HG03558 (cell line): Measurements from ENCODE around the gene TRUB2.
A peak's percentile ranks its signal among the peaks of the same experiment; 100 is the strongest.

Source experiments
- ATAC-seq: cut with Tn5 transposase; IDR thresholded peaks from one replicate; pipeline ENCODE4 v1.9.1; 2021; ENCODE audit warnings: moderate number of reproducible peaks; ENCODE audit not compliant: unreplicated experiment; ENCODE audit errors: extremely low read depth

Gene TRUB2

GRCh38 chr9:128322404-128323211 lies at the start of gene TRUB2, which contains the start of gene COQ4:
TRUB2 (minus strand) TSS chr9:128322447; CDS start chr9:128322408, 39 bp downstream.
COQ4 (plus strand) TSS chr9:128322839; CDS start chr9:128322859, 20 bp downstream.
- peak; percentile 63 for ATAC-seq

GRCh38 chr9:128371630-128372117 lies 49.4 kb upstream of the TRUB2 start:
- ATAC-seq: no peak

GRCh38 chr9:128370752-128371629 lies 48.7 kb upstream of the TRUB2 start, which contains the start of gene URM1:
URM1 (plus strand) TSS chr9:128371374; CDS start chr9:128371381, 7 bp downstream.
- ATAC-seq: peak; percentile 61

- no peak for ATAC-seq
Observed at GRCh38 chr9:128370367-128370751, 48.1 kb upstream of the TRUB2 start.

- no peak for ATAC-seq
Observed at GRCh38 chr9:128369024-128369706, 46.9 kb upstream of the TRUB2 start.

GRCh38 chr9:128365525-128365924 lies 43.3 kb upstream of the TRUB2 start:
- ATAC-seq: no peak

- ATAC-seq: no peak
Observed at GRCh38 chr9:128362774-128363173, 40.5 kb upstream of the TRUB2 start.

- no peak for ATAC-seq
Observed at GRCh38 chr9:128361986-128362646, 39.9 kb upstream of the TRUB2 start.

GRCh38 chr9:128361296-128361985 lies 39.2 kb upstream of the TRUB2 start:
- ATAC-seq: no peak

GRCh38 chr9:128360826-128361225 lies 38.6 kb upstream of the TRUB2 start:
- ATAC-seq: no peak

GRCh38 chr9:128358861-128359260 lies 36.6 kb upstream of the TRUB2 start:
- ATAC-seq: no peak

GRCh38 chr9:128358090-128358489 lies 35.8 kb upstream of the TRUB2 start:
- ATAC-seq: no peak

GRCh38 chr9:128355451-128355850 lies 33.2 kb upstream of the TRUB2 start:
- no peak for ATAC-seq

- no peak for ATAC-seq
Observed at GRCh38 chr9:128349772-128350171, 27.5 kb upstream of the TRUB2 start.

- ATAC-seq: no peak
Observed at GRCh38 chr9:128349125-128349524, 26.9 kb upstream of the TRUB2 start.

- ATAC-seq: no peak
Observed at GRCh38 chr9:128344931-128345605, 22.8 kb upstream of the TRUB2 start.

GRCh38 chr9:128343855-128344254 lies 21.6 kb upstream of the TRUB2 start:
- ATAC-seq: no peak

- ATAC-seq: no peak
Observed at GRCh38 chr9:128342971-128343680, 20.9 kb upstream of the TRUB2 start.
